T-helper 2 cell (primary cell): ENCODE data around the gene KIF26A.
"Not testable (repeated sequence)": the region's sequence is repeated elsewhere in the genome, so short reads cannot be mapped to it uniquely, and the experiment has no call there.

ENCODE experiments used
- DNase-seq, 5 experiments: peaks; one replicate each; pipeline versions ENCODE4 v3.0.0 to v3.0.0-alpha.2; 2012 to 2022

KIF26A gene

GRCh38 chr14:104225278-104226190, 87.1 kb downstream of the KIF26A start:
- DNase-seq = not testable (repeated sequence)

- no peak for DNase-seq
Observed at GRCh38 chr14:104226421-104227383, 88.3 kb downstream of the KIF26A start.

GRCh38 chr14:104227806-104228205, 89.4 kb downstream of the KIF26A start:
- peak in 1 of 5 experiments; percentile 19 for DNase-seq

GRCh38 chr14:104228221-104228620, 89.8 kb downstream of the KIF26A start:
- DNase-seq = no peak

GRCh38 chr14:104228716-104229533, 90.5 kb downstream of the KIF26A start:
- no peak for DNase-seq

- no peak for DNase-seq
Observed at GRCh38 chr14:104229534-104230055, 91.2 kb downstream of the KIF26A start.

- no peak for DNase-seq
Observed at GRCh38 chr14:104230119-104230815, 91.9 kb downstream of the KIF26A start.
